Subcutaneous adipose tissue (tissue), 4 donors: ENCODE measurements around the gene FBN3. TPM values are rescaled to one million over a fixed set of nuclear protein-coding genes. Genes with fewer than 3 reads are reported as not detected.

Source experiments
- total RNA-seq, 4 donors: library from RNA; depleted of rRNA; stranded (reverse); fragments of >200 nt; gene quantifications; one replicate each; pipeline ENCODE4 v1.1.0, GENCODE V29; 2016
- TF ChIP-seq, protein P1 (sequence below): fragments of 450-650 bp; IDR thresholded peaks from one replicate; pipeline ENCODE4 v1.5.1; 2016; ENCODE audit warnings: low read depth, mild to moderate bottlenecking, control low read depth, antibody characterized with exemption, moderate library complexity

The FBN3 gene
- total RNA-seq, result not detected

DNA sequence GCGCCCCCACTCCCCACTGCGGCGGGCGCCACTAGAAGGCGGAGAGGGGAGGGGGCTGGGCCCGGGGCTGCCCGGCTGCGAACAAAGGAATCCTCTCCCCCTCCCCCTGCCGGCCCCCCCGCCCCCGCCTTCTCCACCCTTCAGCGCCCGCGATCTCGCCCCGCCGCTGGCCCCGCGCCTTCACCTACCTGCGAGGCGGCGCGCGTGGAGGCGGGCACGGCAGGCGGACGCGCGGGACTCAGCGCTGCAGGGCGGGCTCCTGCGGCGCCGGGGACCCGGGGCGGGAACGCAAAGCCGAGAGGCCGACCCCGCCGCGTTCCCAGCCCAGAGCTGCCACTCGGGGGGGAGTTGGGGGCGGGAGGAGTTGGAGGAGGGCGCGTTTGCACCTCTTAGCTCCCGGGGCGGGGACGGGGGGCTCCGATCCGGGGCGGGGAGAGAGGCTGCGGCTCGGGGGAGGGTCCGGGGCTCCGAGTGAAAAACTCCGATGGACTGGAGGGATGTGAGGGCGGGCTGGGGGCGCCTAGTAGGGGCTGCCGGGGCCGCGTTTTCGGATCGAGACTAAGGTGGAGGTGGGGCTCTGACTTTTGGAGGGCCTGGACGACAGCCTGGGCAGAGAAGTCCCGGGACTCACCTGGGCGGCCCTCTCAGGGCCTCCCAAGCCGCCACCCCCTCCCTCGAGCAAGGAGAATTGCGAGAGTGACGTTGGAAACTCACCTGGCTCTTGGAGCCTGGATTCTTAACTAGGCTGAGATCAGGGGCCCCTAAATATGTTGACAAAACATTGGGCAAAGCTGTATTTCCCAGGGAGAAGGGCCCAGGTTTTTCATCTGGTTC lies at the start of gene FBN3:
Gene FBN3 (minus strand): TSS at position 332 of the 834 bp plus-strand sequence. CDS start 2,112 bp downstream, outside the sequence.
- TF ChIP-seq, protein P1, sequence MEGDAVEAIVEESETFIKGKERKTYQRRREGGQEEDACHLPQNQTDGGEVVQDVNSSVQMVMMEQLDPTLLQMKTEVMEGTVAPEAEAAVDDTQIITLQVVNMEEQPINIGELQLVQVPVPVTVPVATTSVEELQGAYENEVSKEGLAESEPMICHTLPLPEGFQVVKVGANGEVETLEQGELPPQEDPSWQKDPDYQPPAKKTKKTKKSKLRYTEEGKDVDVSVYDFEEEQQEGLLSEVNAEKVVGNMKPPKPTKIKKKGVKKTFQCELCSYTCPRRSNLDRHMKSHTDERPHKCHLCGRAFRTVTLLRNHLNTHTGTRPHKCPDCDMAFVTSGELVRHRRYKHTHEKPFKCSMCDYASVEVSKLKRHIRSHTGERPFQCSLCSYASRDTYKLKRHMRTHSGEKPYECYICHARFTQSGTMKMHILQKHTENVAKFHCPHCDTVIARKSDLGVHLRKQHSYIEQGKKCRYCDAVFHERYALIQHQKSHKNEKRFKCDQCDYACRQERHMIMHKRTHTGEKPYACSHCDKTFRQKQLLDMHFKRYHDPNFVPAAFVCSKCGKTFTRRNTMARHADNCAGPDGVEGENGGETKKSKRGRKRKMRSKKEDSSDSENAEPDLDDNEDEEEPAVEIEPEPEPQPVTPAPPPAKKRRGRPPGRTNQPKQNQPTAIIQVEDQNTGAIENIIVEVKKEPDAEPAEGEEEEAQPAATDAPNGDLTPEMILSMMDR, result no peak

DNA sequence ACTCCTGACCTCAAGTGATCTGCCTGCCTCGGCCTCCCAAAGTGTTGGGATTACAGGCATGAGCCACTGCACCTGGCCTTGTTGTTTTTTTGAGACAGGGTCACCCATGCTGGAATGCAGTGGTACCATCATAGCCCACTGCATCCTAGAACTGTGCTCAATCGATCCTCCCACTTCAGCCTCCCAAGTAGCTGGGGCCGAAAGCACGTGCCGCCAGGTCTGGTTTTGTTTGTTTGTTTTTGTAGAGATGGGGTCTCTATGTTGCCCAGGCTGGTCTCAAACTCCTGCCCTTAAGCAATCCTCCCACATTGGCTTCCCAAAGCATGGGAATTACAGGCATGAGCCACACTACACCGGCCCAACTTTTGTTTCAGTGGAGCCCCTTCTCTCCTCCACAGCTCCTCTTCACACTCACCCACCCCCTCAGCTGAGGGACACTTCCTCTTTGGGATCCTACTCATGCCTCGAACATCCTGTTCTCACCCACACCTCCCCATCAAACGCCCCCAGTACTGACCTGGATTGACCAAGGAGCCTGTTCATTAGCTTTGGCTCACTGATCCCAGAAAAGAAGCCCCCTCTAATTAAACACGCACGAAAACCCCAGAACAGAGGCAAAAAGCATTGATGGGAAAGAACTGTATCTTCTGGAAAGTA lies 47.0 kb upstream of the FBN3 start:
- TF ChIP-seq, protein P1, result no peak

DNA sequence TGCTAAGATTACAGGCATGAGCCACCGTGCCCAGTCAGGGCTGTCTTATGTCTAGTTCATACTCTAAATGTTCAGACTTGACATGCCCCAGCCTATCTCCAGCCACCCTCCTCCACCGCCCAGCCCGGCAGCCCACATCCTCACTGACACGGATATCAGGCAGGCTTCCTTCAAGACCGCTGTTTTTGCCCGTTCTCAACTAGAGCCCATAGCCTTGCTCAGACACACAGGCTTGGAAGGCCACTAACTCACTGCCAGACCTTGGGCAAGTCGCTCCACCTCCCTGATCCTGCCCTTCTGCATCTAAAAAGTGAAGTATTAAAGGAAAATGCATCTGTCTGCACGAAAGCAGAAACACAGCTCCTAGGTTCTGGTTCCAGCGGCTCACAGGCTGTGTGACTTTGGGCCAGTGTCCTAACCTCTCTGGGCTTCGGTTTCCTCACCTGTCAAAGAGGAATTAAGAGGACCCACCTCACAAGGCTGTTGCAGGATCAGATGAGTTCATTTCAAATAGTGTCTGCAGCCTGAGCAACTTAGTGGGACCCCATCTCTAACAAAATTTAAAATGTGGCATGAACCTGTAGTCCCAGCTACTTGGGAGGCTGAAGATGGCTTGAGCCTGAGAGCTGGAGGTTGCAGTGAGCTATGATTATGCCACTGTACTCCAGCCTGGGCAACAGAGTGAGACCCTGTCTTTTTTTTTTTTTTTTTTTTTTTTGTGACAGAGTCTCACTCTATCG lies 45.3 kb upstream of the FBN3 start:
- TF ChIP-seq, protein P1, result no peak

DNA sequence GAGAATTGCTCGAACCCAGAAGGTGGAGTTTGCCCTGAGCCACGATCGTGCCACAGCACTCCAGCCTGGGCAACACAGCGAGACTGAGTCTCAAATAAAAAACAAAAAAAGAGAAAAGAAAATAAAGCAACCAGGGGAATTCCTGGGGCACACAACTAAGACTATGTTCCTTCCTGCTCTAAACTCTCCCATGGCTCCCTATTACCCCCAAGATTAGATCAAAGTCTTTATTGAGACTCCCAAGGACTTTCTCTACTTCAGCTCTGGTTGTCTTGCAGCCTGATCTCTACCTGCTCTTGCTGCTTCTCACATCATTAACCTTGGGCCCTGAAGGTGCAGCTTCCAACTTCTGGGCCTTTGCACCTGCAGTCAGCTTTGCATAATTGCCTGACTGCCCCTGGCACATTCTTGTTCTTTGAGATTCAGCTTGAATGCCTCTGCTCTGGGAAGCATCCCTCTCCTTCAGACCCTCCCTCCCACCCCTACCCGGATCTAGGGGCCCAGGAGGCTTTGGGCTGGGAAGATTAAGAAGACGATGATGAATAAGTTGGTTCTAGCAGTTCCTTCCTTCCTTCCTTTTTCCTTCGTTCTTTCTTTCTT lies 42.9 kb upstream of the FBN3 start:
- TF ChIP-seq, protein P1, result no peak

DNA sequence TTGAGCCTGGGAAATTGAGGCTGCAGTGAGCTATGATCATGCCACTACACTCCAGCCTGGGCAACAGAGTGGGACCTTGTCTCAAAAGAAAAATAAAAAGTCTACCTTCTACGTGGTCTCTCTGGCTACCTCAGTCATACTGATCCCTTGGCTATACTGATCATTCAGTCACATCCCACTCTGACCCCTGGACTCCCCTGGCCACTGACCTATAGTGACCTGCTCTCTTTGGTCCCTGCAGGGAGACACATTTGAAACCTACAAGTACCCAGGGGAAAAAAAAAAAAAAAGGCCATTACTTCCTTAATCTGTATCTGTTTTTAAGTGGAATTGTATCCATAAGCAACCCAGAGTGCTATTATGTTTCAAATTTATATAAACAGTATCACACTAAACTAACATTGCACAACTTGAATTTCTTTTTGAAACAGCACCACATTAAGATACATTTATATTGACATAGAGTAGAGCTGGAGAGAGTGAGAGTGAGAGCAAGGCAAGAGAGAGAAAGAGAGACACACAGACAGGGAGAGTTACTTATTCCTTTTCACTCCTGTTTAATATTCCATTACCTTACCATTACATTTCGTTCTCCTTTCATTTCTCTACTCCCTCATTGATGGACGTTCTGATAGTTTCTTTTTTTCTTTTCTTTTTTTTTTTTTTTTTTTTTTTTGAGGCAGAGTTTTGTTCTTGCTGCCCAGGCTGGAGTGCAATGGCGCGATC lies 36.1 kb upstream of the FBN3 start:
- TF ChIP-seq, protein P1, result no peak

DNA sequence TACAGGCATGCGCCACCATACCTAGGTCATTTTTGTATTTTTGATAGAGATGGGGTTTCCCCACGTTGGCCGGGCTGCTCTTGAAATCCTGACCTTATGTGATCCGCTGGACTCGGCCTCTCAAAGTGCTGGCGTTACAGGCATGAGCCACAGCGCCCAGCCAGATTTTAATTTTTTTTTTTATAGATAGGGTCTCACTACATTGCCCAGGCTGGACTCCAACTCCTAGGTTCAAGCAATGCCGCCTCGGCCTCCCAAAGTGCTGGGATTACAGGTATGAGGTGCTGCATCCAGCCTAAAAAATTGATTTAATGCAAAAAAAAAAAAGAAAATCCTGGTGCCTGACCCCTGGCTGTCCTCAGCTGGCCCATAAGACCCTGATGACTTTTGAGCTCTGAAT lies 34.9 kb upstream of the FBN3 start:
- TF ChIP-seq, protein P1, result no peak
